ENCODE data around the gene ADORA1.

The ADORA1 gene

GRCh38 chr1:203138066-203138465 lies 10.5 kb downstream of the ADORA1 start:
- peaks cover 7% of the 10 kb centered on the region for H3K27me3 Mint-ChIP-seq
- no peaks in the 10 kb centered on the region for H3K9me3 Mint-ChIP-seq
- H3K36me3 Mint-ChIP-seq (ENCODE audit: low read depth) = no peaks in the 10 kb centered on the region
- peaks cover 5% of the 10 kb centered on the region for H3K4me1 Mint-ChIP-seq (ENCODE audit: low read depth)
- H3K27ac Mint-ChIP-seq = no peak overlapping the region
- H3K4me3 Mint-ChIP-seq = no peak overlapping the region

GRCh38 chr1:203139976-203140475 lies 12.5 kb downstream of the ADORA1 start:
- H3K27ac Mint-ChIP-seq = no peak overlapping the region
- no peaks in the 10 kb centered on the region for H3K36me3 Mint-ChIP-seq (ENCODE audit: low read depth)
- no peak overlapping the region for H3K4me3 Mint-ChIP-seq
- peaks cover 7% of the 10 kb centered on the region for H3K27me3 Mint-ChIP-seq
- H3K4me1 Mint-ChIP-seq (ENCODE audit: low read depth) = peaks cover 5% of the 10 kb centered on the region
- H3K9me3 Mint-ChIP-seq = no peaks in the 10 kb centered on the region

- no peaks in the 10 kb centered on the region for H3K9me3 Mint-ChIP-seq
- no peak overlapping the region for H3K4me3 Mint-ChIP-seq
- peaks cover 2% of the 10 kb centered on the region for H3K4me1 Mint-ChIP-seq (ENCODE audit: low read depth)
- H3K27ac Mint-ChIP-seq = no peak overlapping the region
- peaks cover 7% of the 10 kb centered on the region for H3K27me3 Mint-ChIP-seq
- no peaks in the 10 kb centered on the region for H3K36me3 Mint-ChIP-seq (ENCODE audit: low read depth)
Observed at GRCh38 chr1:203140743-203141520, 13.4 kb downstream of the ADORA1 start.

- Mint-ChIP-seq H3K4me3 (no peak overlapping the region), H3K9me3 (no peaks in the 10 kb centered on the region), H3K4me1 (ENCODE audit: low read depth) (no peaks in the 10 kb centered on the region), H3K27me3 (peaks cover 2% of the 10 kb centered on the region), H3K36me3 (ENCODE audit: low read depth) (no peaks in the 10 kb centered on the region), H3K27ac (no peak overlapping the region)
Observed at GRCh38 chr1:203142124-203142523, 14.6 kb downstream of the ADORA1 start.

GRCh38 chr1:203142684-203143408 lies 15.3 kb downstream of the ADORA1 start:
- H3K27me3 Mint-ChIP-seq = no peaks in the 10 kb centered on the region
- no peaks in the 10 kb centered on the region for H3K9me3 Mint-ChIP-seq
- H3K36me3 Mint-ChIP-seq (ENCODE audit: low read depth) = no peaks in the 10 kb centered on the region
- no peak overlapping the region for H3K4me3 Mint-ChIP-seq
- H3K27ac Mint-ChIP-seq = no peak overlapping the region
- H3K4me1 Mint-ChIP-seq (ENCODE audit: low read depth) = no peaks in the 10 kb centered on the region

GRCh38 chr1:203143641-203144040 lies 16.1 kb downstream of the ADORA1 start:
- no peaks in the 10 kb centered on the region for H3K4me1 Mint-ChIP-seq (ENCODE audit: low read depth)
- H3K27me3 Mint-ChIP-seq = no peaks in the 10 kb centered on the region
- H3K36me3 Mint-ChIP-seq (ENCODE audit: low read depth) = no peaks in the 10 kb centered on the region
- no peak overlapping the region for H3K27ac Mint-ChIP-seq
- H3K4me3 Mint-ChIP-seq = no peak overlapping the region
- H3K9me3 Mint-ChIP-seq = no peaks in the 10 kb centered on the region

GRCh38 chr1:203144661-203145060 lies 17.1 kb downstream of the ADORA1 start:
- no peak overlapping the region for H3K27ac Mint-ChIP-seq
- H3K4me3 Mint-ChIP-seq = no peak overlapping the region
- no peaks in the 10 kb centered on the region for H3K9me3 Mint-ChIP-seq
- no peaks in the 10 kb centered on the region for H3K36me3 Mint-ChIP-seq (ENCODE audit: low read depth)
- H3K27me3 Mint-ChIP-seq = no peaks in the 10 kb centered on the region
- H3K4me1 Mint-ChIP-seq (ENCODE audit: low read depth) = no peaks in the 10 kb centered on the region

GRCh38 chr1:203145321-203146041 lies 18.0 kb downstream of the ADORA1 start:
- H3K27ac Mint-ChIP-seq = no peak overlapping the region
- H3K36me3 Mint-ChIP-seq (ENCODE audit: low read depth) = no peaks in the 10 kb centered on the region
- no peaks in the 10 kb centered on the region for H3K9me3 Mint-ChIP-seq
- H3K4me1 Mint-ChIP-seq (ENCODE audit: low read depth) = no peaks in the 10 kb centered on the region
- H3K27me3 Mint-ChIP-seq = no peaks in the 10 kb centered on the region
- no peak overlapping the region for H3K4me3 Mint-ChIP-seq

GRCh38 chr1:203146042-203146369 lies 18.5 kb downstream of the ADORA1 start:
- Mint-ChIP-seq H3K4me1 (ENCODE audit: low read depth) (no peaks in the 10 kb centered on the region), H3K27ac (no peak overlapping the region), H3K9me3 (no peaks in the 10 kb centered on the region), H3K4me3 (no peak overlapping the region), H3K36me3 (ENCODE audit: low read depth) (no peaks in the 10 kb centered on the region), H3K27me3 (no peaks in the 10 kb centered on the region)

GRCh38 chr1:203146537-203146936 lies 19.0 kb downstream of the ADORA1 start:
- no peaks in the 10 kb centered on the region for H3K27me3 Mint-ChIP-seq
- H3K4me3 Mint-ChIP-seq = no peak overlapping the region
- H3K9me3 Mint-ChIP-seq = no peaks in the 10 kb centered on the region
- H3K4me1 Mint-ChIP-seq (ENCODE audit: low read depth) = no peaks in the 10 kb centered on the region
- H3K27ac Mint-ChIP-seq = no peak overlapping the region
- H3K36me3 Mint-ChIP-seq (ENCODE audit: low read depth) = no peaks in the 10 kb centered on the region

- Mint-ChIP-seq H3K27ac (no peak overlapping the region), H3K36me3 (ENCODE audit: low read depth) (no peaks in the 10 kb centered on the region)
Observed at GRCh38 chr1:203147376-203147775, 19.9 kb downstream of the ADORA1 start.

GRCh38 chr1:203148127-203148526 lies 20.6 kb downstream of the ADORA1 start:
- no peaks in the 10 kb centered on the region for H3K36me3 Mint-ChIP-seq (ENCODE audit: low read depth)
- no peaks in the 10 kb centered on the region for H3K9me3 Mint-ChIP-seq
- H3K4me3 Mint-ChIP-seq = no peak overlapping the region
- H3K27me3 Mint-ChIP-seq = no peaks in the 10 kb centered on the region
- H3K27ac Mint-ChIP-seq = no peak overlapping the region
- no peaks in the 10 kb centered on the region for H3K4me1 Mint-ChIP-seq (ENCODE audit: low read depth)

More at GRCh38 chr1:203147376-203147775, 19.9 kb downstream of the ADORA1 start:
- Mint-ChIP-seq H3K4me1 (ENCODE audit: low read depth) (no peaks in the 10 kb centered on the region), H3K27me3 (no peaks in the 10 kb centered on the region), H3K4me3 (no peak overlapping the region), H3K9me3 (no peaks in the 10 kb centered on the region)

GRCh38 chr1:203148579-203148978 lies 21.1 kb downstream of the ADORA1 start:
- H3K4me1 Mint-ChIP-seq (ENCODE audit: low read depth) = no peaks in the 10 kb centered on the region
- no peak overlapping the region for H3K4me3 Mint-ChIP-seq
- H3K9me3 Mint-ChIP-seq = no peaks in the 10 kb centered on the region

GRCh38 chr1:203149188-203149840 lies 21.8 kb downstream of the ADORA1 start:
- H3K27ac Mint-ChIP-seq = no peak overlapping the region
- H3K4me1 Mint-ChIP-seq (ENCODE audit: low read depth) = no peaks in the 10 kb centered on the region
- no peaks in the 10 kb centered on the region for H3K36me3 Mint-ChIP-seq (ENCODE audit: low read depth)
- no peak overlapping the region for H3K4me3 Mint-ChIP-seq
- H3K27me3 Mint-ChIP-seq = no peaks in the 10 kb centered on the region
- H3K9me3 Mint-ChIP-seq = no peaks in the 10 kb centered on the region

More at GRCh38 chr1:203148579-203148978, 21.1 kb downstream of the ADORA1 start:
- H3K27me3 Mint-ChIP-seq = no peaks in the 10 kb centered on the region
- H3K27ac Mint-ChIP-seq = no peak overlapping the region
- no peaks in the 10 kb centered on the region for H3K36me3 Mint-ChIP-seq (ENCODE audit: low read depth)
